OCI-LY7 (cell line): ENCODE measurements around the gene NOBOX. TPM values are rescaled to one million over a fixed set of nuclear protein-coding genes. Genes with fewer than 3 reads are reported as not detected.

Source experiments
- BruUV-seq: library from RNA; stranded (reverse); fragments of 400-500 nt; replicated peaks from 2 replicates; lab custom pipeline; 2021; lab: Mats Ljungman, UMichigan
- CTCF ChIA-PET: fragments of 300-600 bp; sonication (Branson Sonifier 250); formaldehyde crosslinking; loops from one replicate; lab custom pipeline; 2022; ENCODE audit warnings: antibody characterized with exemption; ENCODE audit not compliant: unreplicated experiment; lab: Charles Lee
- POLR2A ChIA-PET: fragments of 300-600 bp; sonication (Branson Sonifier 250); formaldehyde crosslinking; loops from one replicate; lab custom pipeline; 2022; ENCODE audit warnings: antibody characterized with exemption; lab: Charles Lee
- DNase-seq: peaks from one replicate; pipeline ENCODE4 v3.0.0-alpha.2; 2015; ENCODE audit warnings: low spot score
- H2AFZ ChIP-seq: fragments of 200-600 bp; sonication (generic), shearing (Covaris generic); 2 replicates; pipeline ENCODE4 v1.6.1; 2014; ENCODE audit warnings: mild to moderate bottlenecking, antibody characterized with exemption, low read length, moderate library complexity
- H3K27ac ChIP-seq: fragments of 200-600 bp; sonication (generic); 2 replicates; pipeline ENCODE4 v1.5.1; 2014; ENCODE audit warnings: mixed run types, low read depth, mild to moderate bottlenecking, moderate library complexity, low read length, inconsistent platforms; ENCODE audit not compliant: poor library complexity, severe bottlenecking
- H3K36me3 ChIP-seq: fragments of 200-600 bp; sonication (generic); 2 replicates; pipeline ENCODE4 v1.6.1; 2014; ENCODE audit warnings: mild to moderate bottlenecking, antibody characterized with exemption, low read length, moderate library complexity, mixed read lengths; ENCODE audit not compliant: insufficient read depth
- H3K4me1 ChIP-seq: fragments of 200-600 bp; sonication (generic); 2 replicates; pipeline ENCODE4 v1.5.1; 2014; ENCODE audit warnings: mild to moderate bottlenecking, low read length; ENCODE audit not compliant: insufficient read depth, poor library complexity, severe bottlenecking
- H3K4me2 ChIP-seq: fragments of 200-600 bp; sonication (generic); 2 replicates; pipeline ENCODE4 v1.6.1; 2014; ENCODE audit warnings: mild to moderate bottlenecking, low read length
- H3K4me3 ChIP-seq: fragments of 200-600 bp; sonication (generic); 2 replicates; pipeline ENCODE4 v1.5.1; 2014; ENCODE audit warnings: mild to moderate bottlenecking, low read depth, low read length; ENCODE audit not compliant: poor library complexity, severe bottlenecking
- H3K79me2 ChIP-seq: fragments of 200-600 bp; sonication (generic); 2 replicates; pipeline ENCODE4 v1.6.1; 2016; ENCODE audit warnings: low read depth, mild to moderate bottlenecking, low read length, moderate library complexity, mixed read lengths; ENCODE audit not compliant: insufficient read depth
- H3K9me2 ChIP-seq: fragments of 200-600 bp; sonication (generic); 2 replicates; pipeline ENCODE4 v1.6.1; 2016; ENCODE audit warnings: mild to moderate bottlenecking, low read length, mixed read lengths; ENCODE audit not compliant: insufficient read depth
- H3K9me3 ChIP-seq: fragments of 200-600 bp; sonication (generic); 2 replicates; pipeline ENCODE4 v1.6.1; 2014; ENCODE audit warnings: mild to moderate bottlenecking, mixed run types, low read length, mixed read lengths
- H4K20me1 ChIP-seq: fragments of 200-600 bp; sonication (generic); 2 replicates; pipeline ENCODE4 v1.6.1; 2014; ENCODE audit warnings: mild to moderate bottlenecking, antibody characterized with exemption, low read length, moderate library complexity, mixed read lengths; ENCODE audit not compliant: insufficient read depth
- CTCF ChIP-seq: fragments of 200-600 bp; sonication (generic); conservative IDR thresholded peaks from 2 replicates; pipeline ENCODE4 v1.5.1; 2014; ENCODE audit warnings: mild to moderate bottlenecking, antibody characterized with exemption, low read length, moderate library complexity, mixed read lengths
- EZH2phosphoT487 ChIP-seq: fragments of 200-600 bp; sonication (generic); IDR thresholded peaks from 2 replicates; pipeline ENCODE4 v1.6.1; 2018; ENCODE audit warnings: low read depth, borderline replicate concordance, mild to moderate bottlenecking, mixed run types, antibody characterized with exemption, low read length, moderate library complexity, mixed read lengths
- intact Hi-C: fragments of 100-400 bp; cut with micrococcal nuclease; formaldehyde crosslinking; loops from one replicate; pipeline ENCODE4 v1.10.0; 2022; ENCODE audit not compliant: unreplicated experiment
- total RNA-seq, 2 experiments: library from RNA; depleted of rRNA in 1 of 2; stranded (reverse); fragments of >200 nt in 1 of 2; shearing (Covaris generic) in 1 of 2; gene quantifications; 2 replicates each; pipeline ENCODE4 v1.2.3, GENCODE V29; 2014 to 2022

Gene NOBOX
- total RNA-seq, 2 experiments from 2014 or later = not detected

GRCh38 chr7:144416341-144416740 is 12.8 kb upstream of the NOBOX start:
- ChIA-PET POLR2A (no interaction called here), CTCF (no interaction called here)
- Histone ChIP-seq H3K79me2 (no peaks in the 10 kb centered on the region), H3K4me1 (no peaks in the 10 kb centered on the region), H4K20me1 (no peaks in the 10 kb centered on the region), H3K4me2 (no peak overlapping the region), H3K9me3 (no peaks in the 10 kb centered on the region), H3K27ac (no peak overlapping the region), H3K36me3 (no peaks in the 10 kb centered on the region), H3K9me2 (no peaks in the 10 kb centered on the region), H2AFZ (no peak overlapping the region), H3K4me3 (no peak overlapping the region)
- DNase-seq = no peak
- TF ChIP-seq CTCF = no peak
- TF ChIP-seq EZH2phosphoT487 = no peak
- no TSS peak for BruUV-seq
- intact Hi-C loops = no loop called here

- ChIA-PET CTCF (no interaction called here), POLR2A (no interaction called here)
- H4K20me1 ChIP-seq = no peaks in the 10 kb centered on the region
- no peak overlapping the region for H3K4me2 ChIP-seq
- no peak for DNase-seq
- no peaks in the 10 kb centered on the region for H3K79me2 ChIP-seq
- H3K9me3 ChIP-seq = no peaks in the 10 kb centered on the region
- no peak overlapping the region for H2AFZ ChIP-seq
- no TSS peak for BruUV-seq
- intact Hi-C loops = no loop called here
- no peak overlapping the region for H3K27ac ChIP-seq
- H3K36me3 ChIP-seq = no peaks in the 10 kb centered on the region
- TF ChIP-seq EZH2phosphoT487 = no peak
- no peak for TF ChIP-seq CTCF
- H3K4me3 ChIP-seq = no peak overlapping the region
- H3K4me1 ChIP-seq = no peaks in the 10 kb centered on the region
- no peaks in the 10 kb centered on the region for H3K9me2 ChIP-seq
Observed at GRCh38 chr7:144415858-144416257, 12.4 kb upstream of the NOBOX start.

- H2AFZ ChIP-seq = no peak overlapping the region
- H3K9me3 ChIP-seq = no peaks in the 10 kb centered on the region
- DNase-seq = no peak
- H3K9me2 ChIP-seq = no peaks in the 10 kb centered on the region
- intact Hi-C loops = no loop called here
- H3K27ac ChIP-seq = no peak overlapping the region
- no peak overlapping the region for H3K4me3 ChIP-seq
- CTCF ChIA-PET = no interaction called here
- no TSS peak for BruUV-seq
- TF ChIP-seq EZH2phosphoT487 (no peak), CTCF (no peak)
- POLR2A ChIA-PET = no interaction called here
- no peaks in the 10 kb centered on the region for H4K20me1 ChIP-seq
- no peaks in the 10 kb centered on the region for H3K36me3 ChIP-seq
- H3K4me1 ChIP-seq = no peaks in the 10 kb centered on the region
- no peak overlapping the region for H3K4me2 ChIP-seq
- H3K79me2 ChIP-seq = no peaks in the 10 kb centered on the region
Observed at GRCh38 chr7:144414815-144415214, 11.3 kb upstream of the NOBOX start.
